HG03521 (cell line): ENCODE data around the gene SLC22A14.
"Not testable (repeated sequence)": the region's sequence is repeated elsewhere in the genome, so short reads cannot be mapped to it uniquely, and the experiment has no call there.

Experiments used
- ATAC-seq: cut with Tn5 transposase; IDR thresholded peaks from one replicate; pipeline ENCODE4 v1.9.1; 2021; ENCODE audit warnings: mild to moderate bottlenecking, moderate library complexity; ENCODE audit not compliant: unreplicated experiment

Gene SLC22A14, protein sequence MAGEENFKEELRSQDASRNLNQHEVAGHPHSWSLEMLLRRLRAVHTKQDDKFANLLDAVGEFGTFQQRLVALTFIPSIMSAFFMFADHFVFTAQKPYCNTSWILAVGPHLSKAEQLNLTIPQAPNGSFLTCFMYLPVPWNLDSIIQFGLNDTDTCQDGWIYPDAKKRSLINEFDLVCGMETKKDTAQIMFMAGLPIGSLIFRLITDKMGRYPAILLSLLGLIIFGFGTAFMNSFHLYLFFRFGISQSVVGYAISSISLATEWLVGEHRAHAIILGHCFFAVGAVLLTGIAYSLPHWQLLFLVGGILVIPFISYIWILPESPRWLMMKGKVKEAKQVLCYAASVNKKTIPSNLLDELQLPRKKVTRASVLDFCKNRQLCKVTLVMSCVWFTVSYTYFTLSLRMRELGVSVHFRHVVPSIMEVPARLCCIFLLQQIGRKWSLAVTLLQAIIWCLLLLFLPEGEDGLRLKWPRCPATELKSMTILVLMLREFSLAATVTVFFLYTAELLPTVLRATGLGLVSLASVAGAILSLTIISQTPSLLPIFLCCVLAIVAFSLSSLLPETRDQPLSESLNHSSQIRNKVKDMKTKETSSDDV

DNA sequence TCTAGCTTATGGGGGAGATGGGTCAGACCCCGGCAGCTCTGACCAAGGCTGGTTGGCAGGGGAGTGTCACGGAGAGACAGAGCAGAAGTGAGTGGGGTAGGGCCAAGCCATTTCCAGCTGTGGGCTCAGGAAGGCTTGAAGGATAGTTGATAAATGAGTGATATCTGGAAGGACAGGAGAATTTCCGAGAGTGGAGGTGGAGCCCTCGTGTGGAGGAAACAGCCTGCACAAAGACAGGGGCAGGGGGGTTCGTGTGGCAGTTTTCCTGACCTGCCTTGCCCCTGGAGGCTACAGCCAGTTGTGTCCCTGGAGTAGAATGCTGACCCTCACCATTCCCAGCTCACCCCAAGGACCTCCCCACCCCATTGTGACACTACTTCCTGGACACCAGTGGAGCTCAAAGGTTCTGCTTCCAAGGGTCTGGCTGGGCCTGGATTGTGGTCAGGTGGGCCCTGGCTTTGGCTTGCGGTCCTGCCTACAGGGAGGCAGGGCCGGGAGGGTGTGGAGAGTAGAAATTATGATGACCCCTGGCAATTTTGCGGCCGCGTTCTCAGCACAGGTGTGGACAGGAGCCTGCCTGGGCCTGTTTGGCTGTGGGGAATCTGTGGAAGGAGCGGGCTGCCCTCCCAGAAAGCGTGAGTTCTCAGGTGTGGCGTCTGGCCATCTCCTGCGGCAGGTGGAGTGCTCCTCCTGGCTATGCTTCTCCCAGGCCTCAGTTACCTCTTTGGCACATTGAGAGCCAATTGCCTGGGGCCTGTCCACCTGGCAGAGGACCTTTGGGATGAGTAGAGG is at the start of gene SLC22A14:
Gene SLC22A14, plus strand, starts transcription at position 400 of the 792 bp plus-strand sequence. CDS start 23,733 bp downstream, outside the sequence.
- no peak for ATAC-seq

DNA sequence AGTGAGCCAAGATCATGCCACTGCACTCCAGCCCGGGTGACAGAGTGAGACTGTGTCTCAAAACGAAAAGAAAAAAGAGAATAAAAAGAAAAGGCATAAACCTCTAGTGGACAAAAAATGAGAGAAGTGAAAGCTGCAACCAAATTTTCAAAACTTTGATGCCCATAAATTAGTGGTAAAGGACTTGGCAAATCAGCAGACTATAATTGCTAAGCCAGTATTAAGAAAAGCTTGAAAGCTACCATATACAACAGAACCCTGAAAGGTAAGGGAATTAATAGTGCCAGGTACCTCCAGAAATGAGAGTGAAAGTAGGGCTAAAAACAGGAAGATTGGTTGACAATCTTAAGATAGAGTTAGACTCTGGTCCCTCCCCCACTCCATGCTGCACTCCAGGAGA is 49.4 kb upstream of the SLC22A14 start:
- ATAC-seq: no peak

DNA sequence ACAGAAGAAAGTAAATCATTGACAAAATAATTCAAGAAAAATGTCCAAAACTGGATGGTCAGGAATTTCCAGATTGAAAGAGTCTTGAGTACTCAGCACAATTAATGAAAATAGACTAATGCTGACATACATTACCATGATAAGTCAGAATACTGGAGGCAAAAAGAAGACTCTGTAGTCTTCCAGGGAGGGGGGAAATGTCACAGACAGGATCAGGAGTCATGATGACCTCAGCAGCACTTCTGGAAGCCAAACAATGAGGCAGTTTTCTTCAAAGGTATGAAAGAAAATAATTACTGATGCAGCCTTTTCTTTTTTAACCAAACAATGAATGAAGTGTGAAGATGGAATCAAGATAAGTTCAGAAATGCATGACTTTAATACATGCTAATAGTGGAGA is 46.6 kb upstream of the SLC22A14 start:
- ATAC-seq: no peak

DNA sequence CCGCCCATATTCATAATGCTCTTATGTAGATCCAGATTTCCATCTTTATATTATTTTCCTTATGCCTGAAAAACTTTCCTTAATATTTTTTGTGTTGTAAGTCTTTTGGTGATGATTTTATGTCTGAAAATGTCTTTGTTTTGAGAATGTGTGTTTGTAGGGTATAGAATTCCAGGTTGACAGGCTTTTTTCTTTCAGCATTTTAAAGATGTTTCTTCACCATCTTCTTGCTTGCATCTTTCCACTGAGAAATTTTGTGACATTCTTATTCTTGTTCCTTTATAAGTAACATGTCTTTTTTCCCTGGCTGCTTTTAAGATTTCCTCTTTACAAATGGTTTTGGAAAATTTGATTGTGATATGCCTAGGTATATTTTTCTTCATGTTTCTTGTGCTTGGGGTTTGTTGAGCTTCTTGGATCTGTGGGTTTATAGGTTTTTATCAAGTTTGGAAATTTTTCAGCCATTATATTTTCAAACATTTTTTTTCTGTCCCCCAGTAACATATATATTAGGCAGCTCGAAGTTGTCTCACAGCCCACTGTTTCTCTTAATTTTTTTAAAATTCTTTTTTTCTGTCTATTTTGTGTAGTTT is 43.6 kb upstream of the SLC22A14 start:
- ATAC-seq: no peak

DNA sequence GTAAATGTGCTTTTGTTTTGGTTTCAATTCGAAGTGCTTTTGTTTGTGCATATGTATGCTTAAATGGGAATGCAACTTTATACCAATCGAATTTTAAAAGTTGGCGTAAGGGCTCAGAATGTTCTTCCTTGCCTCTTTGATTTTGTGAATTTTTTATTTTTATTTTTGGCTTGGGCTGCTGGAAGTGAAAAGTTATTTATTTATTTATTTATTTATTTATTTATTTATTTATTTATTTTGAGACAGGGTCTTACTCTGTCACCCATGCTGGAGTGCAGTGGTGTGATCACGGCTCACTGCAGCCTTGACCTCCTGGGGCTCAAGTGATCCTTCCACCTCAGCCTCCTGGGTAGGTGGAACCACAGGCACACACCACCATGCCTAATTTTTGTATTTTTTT is 39.3 kb upstream of the SLC22A14 start:
- not testable (repeated sequence) for ATAC-seq

DNA sequence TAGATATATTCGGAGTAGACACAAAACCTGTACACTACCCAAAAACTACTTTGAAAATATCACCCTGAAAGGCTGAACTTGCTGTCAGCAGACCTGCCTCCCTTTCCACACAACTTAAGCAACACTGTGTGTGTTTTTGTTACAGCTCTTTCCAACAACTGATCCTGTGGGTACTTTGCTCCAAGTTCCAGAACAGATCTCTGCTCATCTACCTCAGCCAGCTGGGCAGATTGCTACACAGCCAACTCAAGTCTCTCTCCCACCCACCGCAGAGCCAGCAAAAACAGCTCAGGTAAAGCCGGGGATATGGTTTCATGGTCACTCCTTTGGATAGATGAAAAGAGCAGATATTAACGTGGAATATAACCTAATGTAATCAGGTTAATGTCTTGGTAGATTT is 36.2 kb upstream of the SLC22A14 start:
- ATAC-seq: no peak

DNA sequence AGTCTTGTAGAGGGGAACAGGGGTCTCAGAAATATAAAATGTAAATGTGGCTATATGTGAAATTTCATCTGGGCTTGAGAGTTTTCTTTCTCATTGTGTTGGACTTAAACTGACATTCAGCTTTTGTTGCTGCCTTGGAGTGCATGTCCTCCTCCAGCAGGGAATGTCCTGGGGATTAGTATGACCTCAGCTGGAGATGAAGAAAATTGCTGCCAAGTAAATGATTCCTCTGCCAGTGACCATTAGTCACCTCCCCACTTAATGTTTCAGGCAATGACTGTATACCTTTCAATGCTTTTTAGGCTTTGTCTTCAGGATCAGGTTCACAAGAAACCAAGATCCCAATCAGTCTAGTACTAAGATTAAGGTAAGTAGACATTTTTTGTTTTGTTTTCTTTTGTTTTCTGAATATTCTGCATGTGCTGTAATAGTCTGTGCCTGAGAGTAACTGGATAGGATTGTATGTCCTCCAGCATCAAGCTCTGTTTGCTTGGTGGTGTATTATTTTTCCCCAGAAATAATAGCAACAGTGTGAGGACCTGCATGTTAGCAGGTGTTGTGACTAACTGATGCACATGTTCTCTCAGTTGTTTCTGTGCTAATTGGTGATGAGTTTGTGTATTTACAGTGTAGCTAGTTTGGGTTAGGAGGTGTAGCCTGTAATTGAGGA is 34.6 kb upstream of the SLC22A14 start:
- no peak for ATAC-seq

DNA sequence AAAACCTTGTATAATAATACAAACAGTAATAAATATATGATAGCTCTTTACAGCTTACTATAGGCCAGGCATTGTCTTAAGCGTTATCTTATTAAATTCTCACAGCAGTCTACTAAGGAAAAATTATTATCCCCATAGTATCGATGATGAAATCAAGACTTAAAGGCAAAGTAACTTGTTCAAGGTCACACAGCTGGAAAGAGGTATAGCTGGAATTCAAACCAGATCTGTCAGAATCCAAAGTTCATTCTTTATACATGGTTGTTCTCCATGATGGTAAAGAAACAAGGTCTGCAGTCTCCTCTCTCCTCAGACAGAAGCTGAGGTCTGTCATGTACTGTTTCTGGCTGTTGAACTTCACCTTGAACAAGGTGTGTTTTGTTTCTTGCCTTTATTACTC is 31.9 kb upstream of the SLC22A14 start:
- no peak for ATAC-seq

DNA sequence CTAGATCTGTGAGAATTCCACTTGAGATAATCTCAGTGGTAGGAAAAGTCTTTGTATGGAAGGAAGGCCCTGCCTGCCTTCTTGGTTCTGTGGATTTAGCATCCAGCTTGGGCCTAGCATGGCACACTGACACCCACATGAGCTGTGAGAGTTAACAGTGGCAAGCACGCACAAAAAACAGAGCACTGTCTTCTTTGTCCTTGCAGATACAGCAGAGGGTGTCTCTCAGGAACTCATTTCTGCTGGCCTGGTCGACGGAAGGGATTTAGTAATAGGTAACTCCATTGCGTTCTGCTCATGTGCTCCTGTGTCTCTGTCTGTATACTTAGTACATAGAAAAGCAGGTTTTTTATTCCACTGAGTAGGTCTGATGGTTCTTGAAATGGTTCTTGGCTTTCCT is 30.9 kb upstream of the SLC22A14 start:
- no peak for ATAC-seq

DNA sequence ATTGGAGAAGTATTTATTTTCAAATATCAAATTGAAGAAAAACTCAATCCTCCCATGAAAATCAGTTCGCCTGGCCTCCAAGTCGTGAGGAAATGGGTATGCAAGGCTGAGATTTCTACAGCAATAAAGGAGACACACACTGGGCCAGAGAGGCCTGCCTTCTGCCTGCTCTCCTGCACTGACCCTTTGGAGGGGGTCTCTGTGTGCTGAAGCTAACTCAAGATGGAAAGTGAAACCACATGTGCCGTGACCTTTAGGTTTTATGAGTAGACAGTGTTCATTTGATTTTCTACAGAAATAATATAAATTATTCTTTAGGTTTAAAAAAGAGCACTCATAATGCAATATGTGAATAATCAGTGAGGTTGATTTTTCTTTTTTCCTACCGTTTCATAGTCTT is 28.4 kb upstream of the SLC22A14 start:
- no peak for ATAC-seq

DNA sequence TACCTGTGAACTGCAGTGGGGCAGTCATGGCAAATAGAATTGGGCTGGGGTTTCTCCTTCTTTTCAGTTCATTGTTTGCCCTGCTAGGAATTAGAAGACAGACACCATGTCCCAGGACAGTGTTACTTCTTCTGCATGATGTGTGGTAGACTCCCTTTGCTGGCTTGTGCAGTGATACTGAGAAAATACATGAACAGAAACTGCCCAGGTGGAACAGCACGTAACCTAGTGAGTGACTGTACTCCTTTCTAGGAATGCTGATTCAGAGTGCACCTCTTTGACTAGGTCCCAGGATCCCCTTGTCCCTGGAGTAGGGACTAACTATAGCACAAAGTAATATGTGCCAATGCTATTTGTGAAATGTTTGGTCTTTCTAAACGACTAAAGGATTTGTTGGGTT is 27.2 kb upstream of the SLC22A14 start:
- ATAC-seq: no peak

DNA sequence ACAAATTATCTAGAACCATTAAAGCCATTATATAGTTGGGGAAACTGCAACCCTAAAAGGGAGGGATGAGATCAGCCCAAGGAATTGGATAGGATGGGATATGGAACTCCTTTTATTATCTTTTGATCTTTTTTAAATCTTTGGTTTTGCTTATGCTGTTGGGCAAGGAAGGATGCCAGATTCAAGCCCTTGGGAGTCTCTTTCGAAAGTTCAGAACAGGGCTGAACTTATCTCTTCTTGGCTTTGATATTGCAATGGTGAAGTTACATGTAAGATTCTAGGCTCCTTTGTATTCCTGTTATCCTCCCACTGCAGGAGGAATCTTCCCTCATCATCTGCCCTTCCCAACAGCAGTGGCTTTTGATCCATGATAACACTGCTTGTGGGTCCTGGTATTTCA is 26.5 kb upstream of the SLC22A14 start:
- no peak for ATAC-seq

DNA sequence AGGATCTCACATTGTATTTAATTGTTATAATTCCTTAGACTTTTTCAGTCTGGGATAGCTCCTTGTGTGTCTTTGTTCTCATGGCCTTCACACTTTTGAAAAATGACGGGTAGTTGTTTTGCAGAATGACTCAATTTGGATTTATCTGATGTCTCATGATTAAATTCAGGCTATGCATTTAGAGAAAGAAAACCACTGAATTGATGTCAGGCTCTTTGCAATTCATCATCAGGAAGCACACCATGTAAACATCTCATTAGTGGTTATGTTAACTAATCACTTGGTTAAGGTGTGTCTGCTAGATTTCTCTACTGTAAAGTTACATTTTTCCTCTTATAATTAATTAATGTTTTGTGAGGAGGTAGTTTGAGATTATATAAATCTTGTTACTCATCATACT is 24.5 kb upstream of the SLC22A14 start:
- no peak for ATAC-seq

DNA sequence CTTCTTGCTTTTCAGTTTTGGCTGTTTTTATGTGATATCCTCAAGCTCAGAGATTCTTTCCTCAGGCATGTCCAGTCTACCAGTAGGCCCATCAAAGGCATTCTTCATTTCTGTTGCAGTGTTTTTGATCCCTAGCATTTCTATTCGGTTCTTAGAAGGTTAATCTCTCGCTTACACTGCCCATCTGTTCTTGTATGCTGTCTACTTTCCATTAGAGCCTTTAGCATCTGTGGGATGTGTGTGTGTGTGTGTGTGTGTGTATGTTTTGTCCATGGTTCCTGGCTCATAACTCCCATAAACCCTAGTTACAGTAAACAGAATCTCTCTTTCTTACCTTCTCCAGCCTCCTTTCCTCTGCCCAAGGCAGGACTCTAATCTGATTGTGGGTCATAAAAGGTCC is 21.6 kb upstream of the SLC22A14 start:
- no peak for ATAC-seq

DNA sequence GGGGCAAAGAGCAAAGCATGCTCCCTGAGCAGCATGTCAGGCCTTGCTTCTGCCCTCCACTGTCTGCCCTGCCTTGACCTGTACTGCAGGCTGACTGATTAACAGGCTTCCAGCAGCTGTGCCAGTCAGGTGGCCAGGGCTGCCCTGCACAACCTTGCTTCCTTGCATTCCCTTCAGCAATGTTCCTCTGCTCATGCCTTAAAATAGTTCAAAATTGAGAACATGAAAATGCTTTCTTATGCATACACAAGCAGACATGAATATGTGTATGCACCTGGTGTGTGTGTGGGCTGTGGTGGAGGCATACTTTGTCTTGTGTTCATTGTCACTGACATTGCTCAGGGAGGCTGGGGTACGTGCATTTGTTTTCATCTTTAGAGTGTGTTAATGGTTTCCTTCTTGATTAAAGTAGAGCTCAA is 17.7 kb upstream of the SLC22A14 start:
- no peak for ATAC-seq

DNA sequence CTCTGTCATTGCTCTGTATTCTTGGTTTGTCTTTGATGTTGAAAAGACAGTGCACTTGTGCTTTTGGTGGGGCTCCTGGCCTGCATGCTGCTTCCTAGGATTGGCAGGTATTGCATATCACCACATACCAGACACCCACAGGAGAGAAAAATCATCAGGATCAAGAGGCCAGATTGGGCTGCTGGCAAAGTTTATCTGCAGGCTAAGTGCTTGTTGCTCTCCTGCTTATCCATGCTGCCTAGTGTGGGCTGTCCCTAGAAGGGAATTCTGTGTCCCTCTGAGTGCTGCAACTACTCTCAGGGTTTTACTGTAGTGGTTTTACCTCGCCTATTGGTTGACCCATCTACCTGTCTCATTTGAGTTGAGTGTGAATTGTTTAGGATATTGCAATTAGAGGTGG is 17.3 kb upstream of the SLC22A14 start:
- ATAC-seq: no peak

DNA sequence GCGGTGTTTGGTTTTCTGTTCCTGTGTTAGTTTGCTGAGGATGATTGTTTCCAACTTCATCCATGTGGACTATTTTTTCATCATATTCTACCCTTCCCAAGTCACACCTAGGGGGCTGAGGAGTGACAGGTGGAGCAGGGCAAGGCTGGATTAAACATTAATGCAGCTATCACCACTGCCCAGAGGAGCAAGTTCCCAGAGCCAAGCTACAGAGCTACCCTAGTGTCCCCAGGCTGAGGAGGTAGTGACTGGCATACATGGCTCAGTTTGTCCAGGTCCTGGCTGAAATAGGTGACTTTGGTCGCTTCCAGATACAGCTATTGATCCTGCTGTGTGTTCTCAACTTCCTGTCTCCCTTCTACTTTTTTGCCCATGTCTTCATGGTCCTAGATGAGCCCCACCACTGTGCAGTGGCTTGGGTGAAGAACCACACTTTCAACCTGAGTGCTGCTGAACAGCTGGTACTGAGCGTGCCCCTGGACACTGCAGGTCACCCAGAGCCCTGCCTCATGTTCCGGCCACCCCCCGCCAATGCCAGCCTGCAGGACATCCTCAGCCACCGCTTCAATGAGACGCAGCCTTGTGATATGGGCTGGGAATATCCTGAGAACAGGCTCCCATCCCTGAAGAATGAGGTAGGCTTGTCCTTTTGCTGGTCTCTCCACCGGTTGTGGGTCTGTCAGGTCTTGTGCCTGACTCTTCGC is 16.3 kb upstream of the SLC22A14 start, which contains the start of gene SLC22A13:
Gene SLC22A13, plus strand, starts transcription at position 209 of the 704 bp plus-strand sequence. Its CDS starts 49 bp downstream, at position 258.
- no peak for ATAC-seq

DNA sequence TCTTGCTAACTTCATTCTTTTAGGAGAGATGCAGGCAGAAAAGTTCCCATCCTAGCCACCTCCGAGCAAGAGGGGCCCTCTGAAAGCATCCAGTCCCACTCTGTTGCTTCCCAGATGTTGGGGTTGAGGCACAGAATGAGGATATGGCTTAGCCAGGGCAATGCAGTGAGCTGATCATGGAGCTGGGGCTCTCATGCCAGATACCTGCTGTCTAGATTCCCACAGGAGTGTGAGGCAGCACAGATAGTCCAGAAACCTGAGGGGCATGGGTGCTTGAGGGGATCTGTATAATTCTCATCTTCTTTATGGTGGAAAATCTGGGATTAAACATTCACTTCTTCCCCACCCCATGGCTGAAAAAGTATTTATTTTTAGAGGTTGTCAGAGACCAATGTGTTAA is 15.3 kb upstream of the SLC22A14 start:
- ATAC-seq: no peak

DNA sequence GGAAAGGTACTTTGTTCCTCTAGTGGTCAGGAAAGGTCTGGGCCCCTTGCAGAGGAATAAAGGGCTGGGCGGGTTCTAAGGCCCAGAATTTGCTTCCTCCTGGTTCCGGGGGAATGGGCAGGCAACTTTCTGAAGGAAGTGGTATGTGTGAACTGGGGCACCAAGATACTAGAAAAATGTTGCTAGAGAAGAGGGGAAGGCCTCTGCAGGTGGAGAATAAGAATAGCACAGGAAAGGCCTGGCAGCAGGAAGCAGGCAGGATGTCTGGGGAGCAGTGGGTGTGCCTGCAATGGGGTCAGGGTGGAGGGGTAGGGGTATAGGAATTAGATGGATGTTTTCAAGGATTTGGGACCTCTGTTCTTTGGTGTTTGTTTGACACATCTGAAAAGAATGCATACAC is 14.4 kb upstream of the SLC22A14 start:
- no peak for ATAC-seq

DNA sequence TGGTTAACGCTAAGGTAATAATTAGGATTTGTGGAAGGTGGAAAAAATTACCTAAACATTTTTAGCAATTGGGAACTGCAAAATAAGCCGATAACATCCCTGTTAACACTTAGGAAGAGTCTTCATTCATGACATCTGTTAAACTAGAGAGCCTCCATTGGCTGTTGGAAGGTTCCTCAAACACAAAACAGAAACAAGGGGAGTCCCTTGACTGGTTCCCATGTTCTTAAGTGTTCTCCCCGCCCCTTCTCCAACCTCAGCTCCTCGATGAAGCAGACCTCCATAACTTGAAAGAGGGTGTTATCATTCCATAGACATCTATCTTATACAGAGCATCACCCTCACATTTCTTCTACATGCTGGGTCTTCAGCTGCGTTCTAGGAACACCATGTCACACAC is 14.0 kb upstream of the SLC22A14 start:
- ATAC-seq: no peak
